B cell (primary cell): ENCODE measurements around the gene EDAR.

Experiments
- EZH2 ChIP-seq: IDR thresholded peaks from 2 replicates; pipeline ENCODE4 v1.6.1; 2012; ENCODE audit warnings: borderline replicate concordance, low read depth, mild to moderate bottlenecking, moderate library complexity, low read length; ENCODE audit not compliant: insufficient read depth, poor library complexity, severe bottlenecking
- TF ChIP-seq, protein P1 (sequence below): fragments of 200-600 bp; IDR thresholded peaks from one replicate; pipeline ENCODE4 v1.8.0; 2022; ENCODE audit warnings: antibody characterized with exemption, mild to moderate bottlenecking

DNA sequence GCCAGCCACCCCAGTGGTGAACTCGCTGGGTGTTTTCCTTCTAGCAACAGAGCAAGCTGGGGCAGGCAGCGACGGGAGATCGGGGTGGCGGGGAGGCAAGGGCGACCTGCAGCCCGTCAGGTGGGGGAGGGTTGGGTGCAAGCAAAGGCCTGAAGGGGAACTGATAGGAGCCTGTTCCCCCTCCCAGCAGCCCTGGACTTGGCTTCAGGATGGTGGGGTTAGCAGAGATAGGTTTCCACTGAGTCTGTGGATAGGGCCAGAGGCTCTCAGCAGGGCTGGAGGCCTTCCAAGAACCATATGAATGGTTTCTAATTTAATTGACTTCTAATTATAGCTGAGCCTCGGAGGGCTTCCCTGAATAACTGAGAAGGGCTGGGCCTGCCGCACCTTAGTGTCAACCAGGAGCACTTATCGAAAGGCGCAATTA lies 55.3 kb downstream of the EDAR start:
- no peak for TF ChIP-seq EZH2
- TF ChIP-seq, protein P1, sequence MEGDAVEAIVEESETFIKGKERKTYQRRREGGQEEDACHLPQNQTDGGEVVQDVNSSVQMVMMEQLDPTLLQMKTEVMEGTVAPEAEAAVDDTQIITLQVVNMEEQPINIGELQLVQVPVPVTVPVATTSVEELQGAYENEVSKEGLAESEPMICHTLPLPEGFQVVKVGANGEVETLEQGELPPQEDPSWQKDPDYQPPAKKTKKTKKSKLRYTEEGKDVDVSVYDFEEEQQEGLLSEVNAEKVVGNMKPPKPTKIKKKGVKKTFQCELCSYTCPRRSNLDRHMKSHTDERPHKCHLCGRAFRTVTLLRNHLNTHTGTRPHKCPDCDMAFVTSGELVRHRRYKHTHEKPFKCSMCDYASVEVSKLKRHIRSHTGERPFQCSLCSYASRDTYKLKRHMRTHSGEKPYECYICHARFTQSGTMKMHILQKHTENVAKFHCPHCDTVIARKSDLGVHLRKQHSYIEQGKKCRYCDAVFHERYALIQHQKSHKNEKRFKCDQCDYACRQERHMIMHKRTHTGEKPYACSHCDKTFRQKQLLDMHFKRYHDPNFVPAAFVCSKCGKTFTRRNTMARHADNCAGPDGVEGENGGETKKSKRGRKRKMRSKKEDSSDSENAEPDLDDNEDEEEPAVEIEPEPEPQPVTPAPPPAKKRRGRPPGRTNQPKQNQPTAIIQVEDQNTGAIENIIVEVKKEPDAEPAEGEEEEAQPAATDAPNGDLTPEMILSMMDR = no peak
